Common myeloid progenitor, CD34-positive (primary cell): ENCODE measurements around the gene SLX4IP.
A peak's percentile ranks its signal among the peaks of the same experiment; 100 is the strongest.

Experiments
- CTCF ChIA-PET: fragments of 350-600 bp; sonication (Branson Sonifier 250); formaldehyde crosslinking; loops from one replicate; lab custom pipeline; 2021; ENCODE audit warnings: antibody characterized with exemption; lab: Charles Lee
- POLR2A ChIA-PET: fragments of 350-600 bp; sonication (Branson Sonifier 250); formaldehyde crosslinking; loops from one replicate; lab custom pipeline; 2021; ENCODE audit warnings: antibody characterized with exemption; lab: Charles Lee
- DNase-seq, 3 donors: peaks; one replicate each; pipeline versions ENCODE4 v3.0.0 to v3.0.0-alpha.2; 2013
- H3K27ac ChIP-seq, 2 experiments: 1 replicate in 1 of 2; 2 replicates in 1 of 2; pipeline ENCODE4 v1.7.0; 2013; ENCODE audit warnings: inconsistent platforms in 2 of 2, low read length in 2 of 2, mild to moderate bottlenecking in 2 of 2, low read depth in 1 of 2, moderate library complexity in 1 of 2; ENCODE audit not compliant: severe bottlenecking in 2 of 2, insufficient read depth in 1 of 2, poor library complexity in 1 of 2
- H3K27me3 ChIP-seq, 5 experiments: replicated peaks in 2 of 5; 1 replicate in 3 of 5; 2 replicates in 2 of 5; pipeline versions ENCODE4 v1.6.1 to v1.7.0; 2013; ENCODE audit warnings: low read length in 4 of 5, mild to moderate bottlenecking in 2 of 5, moderate library complexity in 2 of 5, inconsistent platforms in 1 of 5; ENCODE audit not compliant: insufficient read depth in 5 of 5, control insufficient read depth in 4 of 5
- H3K36me3 ChIP-seq, 4 experiments: 1 replicate in 2 of 4; 2 replicates in 2 of 4; pipeline versions ENCODE4 v1.6.1 to v1.7.0; 2013; ENCODE audit warnings: low read length in 3 of 4, control low read depth in 1 of 4, mild to moderate bottlenecking in 1 of 4; ENCODE audit not compliant: control insufficient read depth in 4 of 4, insufficient read depth in 4 of 4
- H3K4me1 ChIP-seq, 4 experiments: 1 replicate in 3 of 4; 2 replicates in 1 of 4; pipeline versions ENCODE4 v1.6.1 to v1.7.1; 2013; ENCODE audit warnings: low read length in 3 of 4, mild to moderate bottlenecking in 3 of 4, control low read depth in 1 of 4, inconsistent platforms in 1 of 4, moderate library complexity in 1 of 4; ENCODE audit not compliant: control insufficient read depth in 4 of 4, insufficient read depth in 4 of 4; ENCODE audit errors: control extremely low read depth in 1 of 4
- H3K4me3 ChIP-seq, 7 experiments: 1 replicate in 4 of 7; 2 replicates in 3 of 7; pipeline versions ENCODE4 v1.5.1 to v1.7.0; 2013; ENCODE audit warnings: mild to moderate bottlenecking in 7 of 7, low read length in 6 of 7, moderate library complexity in 6 of 7, inconsistent platforms in 2 of 7, low read depth in 2 of 7, control low read depth in 1 of 7; ENCODE audit not compliant: insufficient read depth in 4 of 7, control insufficient read depth in 1 of 7; ENCODE audit errors: extremely low read depth in 1 of 7
- H3K9me3 ChIP-seq, 5 experiments: 1 replicate in 4 of 5; 2 replicates in 1 of 5; pipeline versions ENCODE4 v1.6.1 to v1.7.1; 2013; ENCODE audit warnings: low read length in 4 of 5, mild to moderate bottlenecking in 2 of 5, inconsistent platforms in 1 of 5, low read depth in 1 of 5, moderate library complexity in 1 of 5; ENCODE audit not compliant: control insufficient read depth in 4 of 5, insufficient read depth in 2 of 5; ENCODE audit errors: control extremely low read depth in 1 of 5
- WGBS: methylation state at CpG from one replicate; pipeline ENCODE4 v1.1.5; 2013; ENCODE audit not compliant: insufficient coverage; 5-methylcytosine and 5-hydroxymethylcytosine counted together

SLX4IP gene

GRCh38 chr20:10633718-10634117 lies 198.6 kb downstream of the SLX4IP start:
- Histone ChIP-seq H3K4me3 (no peak overlapping the region), H3K9me3 (no peaks in the 10 kb centered on the region), H3K27me3 (no peaks in the 10 kb centered on the region), H3K36me3 (peaks cover 0 to 15% (median 4%) of the 10 kb centered on the region in 4 experiments), H3K27ac (no peak overlapping the region), H3K4me1 (peaks cover 0 to 9% (median 0%) of the 10 kb centered on the region in 4 experiments)
- DNase-seq = no peak
- 100% methylated on average over 5 of the region's 5 CpGs for WGBS
- ChIA-PET POLR2A (no interaction called here), CTCF (no interaction called here)

GRCh38 chr20:10634211-10634610 lies 199.1 kb downstream of the SLX4IP start:
- POLR2A ChIA-PET = no interaction called here
- Histone ChIP-seq H3K27me3 (no peaks in the 10 kb centered on the region), H3K4me1 (peaks cover 0 to 9% (median 0%) of the 10 kb centered on the region in 4 experiments), H3K27ac (no peak overlapping the region), H3K36me3 (peaks cover 0 to 19% (median 4%) of the 10 kb centered on the region in 4 experiments), H3K9me3 (no peaks in the 10 kb centered on the region), H3K4me3 (no peak overlapping the region)
- WGBS = 100% methylated on average over 5 of the region's 5 CpGs
- no peak for DNase-seq
- CTCF ChIA-PET = no interaction called here

- peaks cover 0 to 9% (median 0%) of the 10 kb centered on the region in 4 experiments for H3K4me1 ChIP-seq
- H3K27me3 ChIP-seq = no peaks in the 10 kb centered on the region
- WGBS = 96% methylated on average over 8 of the region's 11 CpGs
- ChIA-PET CTCF (no interaction called here), POLR2A (no interaction called here)
- H3K36me3 ChIP-seq = peaks cover 0 to 25% (median 7%) of the 10 kb centered on the region in 4 experiments
- no peaks in the 10 kb centered on the region for H3K9me3 ChIP-seq
- no peak overlapping the region for H3K27ac ChIP-seq
- DNase-seq = no peak
- H3K4me3 ChIP-seq = no peak overlapping the region
Observed at GRCh38 chr20:10634683-10635411, 199.7 kb downstream of the SLX4IP start.

- ChIA-PET CTCF (interaction anchor here (0.7 to 1.2 kb wide), 2 partner anchors 11 to 36 kb away, joined by 3 read pairs; no protein-coding TSS in a partner anchor), POLR2A (no interaction called here)
- 98% methylated on average over 4 of the region's 5 CpGs for WGBS
Observed at GRCh38 chr20:10635476-10636208, 200.5 kb downstream of the SLX4IP start.

GRCh38 chr20:10636326-10636818 lies 201.3 kb downstream of the SLX4IP start:
- no peak overlapping the region for H3K27ac ChIP-seq

More at GRCh38 chr20:10635476-10636208, 200.5 kb downstream of the SLX4IP start:
- Histone ChIP-seq H3K4me1 (peaks cover 0 to 9% (median 0%) of the 10 kb centered on the region in 4 experiments), H3K36me3 (peaks cover 0 to 31% (median 8%) of the 10 kb centered on the region in 4 experiments), H3K4me3 (no peak overlapping the region), H3K9me3 (no peaks in the 10 kb centered on the region), H3K27ac (no peak overlapping the region), H3K27me3 (no peaks in the 10 kb centered on the region)
- no peak for DNase-seq

GRCh38 chr20:10637031-10637559 lies 202.0 kb downstream of the SLX4IP start:
- Histone ChIP-seq H3K27ac (no peak overlapping the region), H3K4me1 (peaks cover 0 to 9% (median 0%) of the 10 kb centered on the region in 4 experiments), H3K27me3 (no peaks in the 10 kb centered on the region), H3K9me3 (no peaks in the 10 kb centered on the region), H3K4me3 (no peak overlapping the region), H3K36me3 (peaks cover 0 to 44% (median 13%) of the 10 kb centered on the region in 4 experiments)
- 53% methylated on average over 8 of the region's 10 CpGs for WGBS
- POLR2A ChIA-PET = interaction anchor here (0.6 kb wide), 1 partner anchor 487 kb away, joined by 3 read pairs; no protein-coding TSS in a partner anchor
- CTCF ChIA-PET = interaction anchor here (0.6 to 1.2 kb wide), 2 partner anchors 10 to 1528 kb away, joined by 3 read pairs; no protein-coding TSS in a partner anchor
- peak in 1 of 3 donors; percentile 19 for DNase-seq

More at GRCh38 chr20:10636326-10636818, 201.3 kb downstream of the SLX4IP start:
- Histone ChIP-seq H3K9me3 (no peaks in the 10 kb centered on the region), H3K4me1 (peaks cover 0 to 9% (median 0%) of the 10 kb centered on the region in 4 experiments), H3K4me3 (no peak overlapping the region), H3K36me3 (peaks cover 0 to 37% (median 10%) of the 10 kb centered on the region in 4 experiments), H3K27me3 (no peaks in the 10 kb centered on the region)
- DNase-seq = no peak
- ChIA-PET POLR2A (no interaction called here), CTCF (interaction anchor here (0.6 to 1.2 kb wide), 2 partner anchors 10 to 1529 kb away, joined by 3 read pairs; no protein-coding TSS in a partner anchor)
- 100% methylated on average over 5 of the region's 5 CpGs for WGBS
